Measurements from ENCODE around the gene HAAO.

The HAAO gene

DNA sequence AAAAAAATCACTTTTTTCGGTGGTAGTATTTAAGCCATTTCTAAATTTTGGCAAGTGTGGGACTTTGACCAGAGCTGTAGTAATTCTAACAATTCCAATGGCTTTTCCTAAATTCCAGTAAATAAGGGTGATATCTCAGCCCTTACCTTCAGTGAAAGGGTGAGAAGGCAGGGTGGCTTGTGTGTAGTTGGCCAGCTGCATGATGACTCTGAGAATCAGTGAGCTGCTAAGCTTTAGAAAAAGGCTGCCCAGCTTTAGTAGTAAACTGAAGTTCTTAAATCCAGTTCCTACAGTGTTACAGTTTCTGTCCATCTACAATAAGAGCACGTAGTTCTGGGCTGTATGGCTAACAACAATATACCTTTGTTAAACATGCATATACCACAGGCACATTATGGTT lies 70.5 kb downstream of the HAAO start:
- no peak for DNase-seq (ENCODE audit: extremely low spot score)
- CTCF ChIA-PET, result no interaction called here
- POLR2A ChIA-PET, result no interaction called here

More for the DNA sequence above, 70.5 kb downstream of the HAAO start:
- no peak for TF ChIP-seq FOXA1 (IDR thresholded peaks at IDR 0.05)
- no peak for TF ChIP-seq ZNF384 (IDR thresholded peaks at IDR 0.05)
